Activated CD4-positive, alpha-beta T cell treated with anti-CD3 and anti-CD28 coated beads for 36 hours (primary cell): ENCODE measurements around the gene CAPN7. TPM values are rescaled to one million over a fixed set of nuclear protein-coding genes. Genes with fewer than 3 reads are reported as not detected.
"Not testable (repeated sequence)": the region's sequence is repeated elsewhere in the genome, so short reads cannot be mapped to it uniquely, and the experiment has no call there.

ENCODE experiments used
- ATAC-seq: fragments of 200-7000 bp; cut with Tn5 transposase; one replicate; pipeline ENCODE4 v1.10.0; 2021; ENCODE audit warnings: mild to moderate bottlenecking, moderate library complexity
- CTCF ChIA-PET: fragments of 350-600 bp; sonication (Branson Sonifier 250); formaldehyde crosslinking; loops from one replicate; lab custom pipeline; 2021; ENCODE audit warnings: antibody characterized with exemption; lab: Charles Lee
- POLR2A ChIA-PET: fragments of 350-600 bp; sonication (Branson Sonifier 250); formaldehyde crosslinking; loops from one replicate; lab custom pipeline; 2021; ENCODE audit warnings: antibody characterized with exemption, inconsistent platforms; lab: Charles Lee
- DNase-seq: peaks from one replicate; pipeline ENCODE4 v3.0.0-alpha.2; 2020
- H3K27ac Mint-ChIP-seq: one replicate; pipeline ENCODE4 v1.8.0; 2021; ENCODE audit warnings: mixed read lengths
- H3K27me3 Mint-ChIP-seq: one replicate; pipeline ENCODE4 v1.8.0; 2021; ENCODE audit warnings: mixed read lengths
- H3K36me3 Mint-ChIP-seq: one replicate; pipeline ENCODE4 v1.8.0; 2021; ENCODE audit warnings: low read depth, mixed read lengths
- H3K4me1 Mint-ChIP-seq: one replicate; pipeline ENCODE4 v1.8.0; 2021; ENCODE audit warnings: mixed read lengths
- H3K4me3 Mint-ChIP-seq: one replicate; pipeline ENCODE4 v1.8.0; 2021; ENCODE audit warnings: mild to moderate bottlenecking, moderate library complexity, mixed read lengths
- H3K9me3 Mint-ChIP-seq: one replicate; pipeline ENCODE4 v1.8.0; 2021; ENCODE audit warnings: low read depth, mixed read lengths
- intact Hi-C, 2 experiments: fragments of 100-400 bp; cut with DNase I in 1 of 2; cut with micrococcal nuclease in 1 of 2; formaldehyde crosslinking; loops; one replicate each; pipeline versions ENCODE4 v1.14.2 to v1.15.1; 2022 to 2024; cut with DNase I, micrococcal nuclease
- total RNA-seq, 2 experiments: library from RNA; stranded (reverse); gene quantifications; one replicate each; pipeline ENCODE4 v1.2.3, GENCODE V29; 2021

Gene CAPN7
- 10 to 100 TPM; 18.4 to 20.4 TPM for total RNA-seq

DNA sequence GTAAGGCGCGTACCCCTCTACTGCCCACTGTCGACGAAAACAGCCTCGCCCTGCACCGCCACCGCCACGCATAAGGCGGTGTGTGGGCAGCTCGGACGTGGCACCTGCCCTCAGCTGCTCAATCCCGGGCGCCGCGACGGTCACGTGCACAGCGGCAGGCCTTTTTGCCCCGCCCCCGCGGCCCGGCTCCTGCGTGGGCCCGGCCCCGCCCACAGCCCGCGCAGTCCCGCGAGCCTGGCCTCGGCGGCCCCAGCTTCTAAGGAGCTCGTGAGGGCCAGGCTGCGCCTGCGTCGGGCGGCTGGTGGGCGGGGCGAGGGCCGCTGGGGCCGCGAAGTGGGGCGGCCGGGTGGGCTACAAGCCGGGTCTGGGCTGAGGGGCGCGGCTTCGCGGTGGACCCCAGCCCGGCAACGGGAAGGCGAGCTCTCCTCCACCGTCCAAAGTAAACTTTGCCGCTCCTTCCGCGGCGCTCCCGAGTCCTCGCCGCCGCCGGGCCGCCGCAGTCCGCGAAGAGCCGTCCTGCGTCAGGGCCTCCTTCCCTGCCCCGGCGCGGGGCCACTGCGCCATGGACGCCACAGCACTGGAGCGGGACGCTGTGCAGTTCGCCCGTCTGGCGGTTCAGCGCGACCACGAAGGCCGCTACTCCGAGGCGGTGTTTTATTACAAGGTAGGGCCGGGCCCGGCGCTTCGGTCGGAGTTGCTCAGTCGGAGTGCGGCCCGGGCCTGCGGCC is at the start of gene CAPN7:
Gene CAPN7, plus strand, starts transcription at position 313 of the 728 bp plus-strand sequence. Its CDS starts 250 bp downstream, at position 563.
- intact Hi-C loops, result loop anchor here (1.0 to 10.0 kb wide), 13 partner anchors 63 to 609 kb away; partner anchors contain the start of genes EAF1 (in 2 of the 2), METTL6 (in 2 of the 2), RBSN (in 2 of the 2) and BTD (in 1 of the 2)
- POLR2A ChIA-PET, result interaction anchor here (0.7 to 1.0 kb wide), 2 partner anchors 172 to 395 kb away, joined by 3 to 4 read pairs; partner anchors contain the start of genes BTD and HACL1
- DNase-seq, result peak; percentile 94
- peaks cover 23% of the 10 kb centered on the region for H3K4me1 Mint-ChIP-seq
- CTCF ChIA-PET, result interaction anchor here (0.7 to 3.9 kb wide), 19 partner anchors 10 to 287 kb away, joined by 3 to 19 read pairs (median 4); no protein-coding TSS in a partner anchor
- peaks cover 3% of the 10 kb centered on the region for H3K36me3 Mint-ChIP-seq
- ATAC-seq, result peak; percentile 86
- H3K9me3 Mint-ChIP-seq, result no peaks in the 10 kb centered on the region
- H3K4me3 Mint-ChIP-seq, result peak within 1 kb of the TSS; percentile 85
- H3K27me3 Mint-ChIP-seq, result no peaks in the 10 kb centered on the region
- H3K27ac Mint-ChIP-seq, result peak within 1 kb of the TSS; percentile 93

DNA sequence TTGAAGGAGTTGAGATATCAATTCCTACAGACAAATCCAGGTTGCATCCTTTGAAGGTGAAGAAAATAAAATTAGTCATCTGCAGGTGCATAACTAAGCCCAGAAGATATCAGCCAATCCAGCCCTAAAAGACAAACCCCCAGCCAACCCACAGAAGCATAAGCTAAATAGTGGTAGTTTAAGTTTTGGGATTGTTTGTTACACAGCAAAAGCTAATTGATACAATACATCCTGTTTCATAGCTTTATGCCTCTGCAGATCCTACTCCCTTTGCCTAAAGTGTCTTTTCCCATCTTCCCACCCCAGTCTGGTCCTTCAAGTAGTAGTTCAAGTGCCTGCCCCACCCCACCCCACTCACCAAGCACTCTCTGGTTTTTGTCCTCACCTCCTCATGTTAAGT is 48.6 kb upstream of the CAPN7 start:
- Mint-ChIP-seq H3K4me3 (no peak overlapping the region), H3K36me3 (no peaks in the 10 kb centered on the region), H3K4me1 (peaks cover 5% of the 10 kb centered on the region), H3K9me3 (peaks cover 3% of the 10 kb centered on the region), H3K27me3 (peaks cover 32% of the 10 kb centered on the region), H3K27ac (no peak overlapping the region)
- DNase-seq (no peak), ATAC-seq (no peak)
- CTCF ChIA-PET, result interaction anchor here (0.7 to 1.4 kb wide), 2 partner anchors 12 to 457 kb away, joined by 3 to 4 read pairs; no protein-coding TSS in a partner anchor
- POLR2A ChIA-PET, result no interaction called here
- intact Hi-C loops, result no loop called here

DNA sequence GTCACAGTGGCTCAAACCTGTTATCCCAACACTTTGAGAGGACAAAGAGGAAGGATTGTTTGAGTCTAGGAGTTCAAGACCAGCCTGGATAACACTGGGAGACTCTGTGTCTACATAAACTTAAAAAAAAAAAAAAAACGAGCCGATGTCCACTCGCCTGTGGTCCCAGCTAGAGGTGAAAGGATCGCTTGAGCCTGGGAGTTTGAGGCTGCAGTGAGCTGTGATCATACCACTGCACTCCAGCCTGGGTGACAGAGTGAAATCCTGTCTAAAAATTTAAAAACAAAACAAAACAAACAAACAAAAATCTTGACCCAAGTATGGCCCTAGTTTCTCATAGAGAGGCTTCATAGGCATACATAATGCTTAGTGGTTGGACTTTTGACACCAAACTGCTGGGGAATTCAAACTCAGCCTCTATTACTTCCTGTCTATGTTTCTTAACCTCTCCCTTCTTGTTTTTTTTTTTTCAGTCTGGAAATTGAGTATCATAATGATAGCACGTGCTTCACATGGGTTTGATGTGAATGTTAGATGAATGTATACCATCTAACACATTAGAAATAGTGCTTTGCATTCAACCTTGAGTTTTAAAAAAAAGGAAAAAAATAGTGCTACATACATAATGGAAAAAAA is 46.4 kb upstream of the CAPN7 start:
- ChIA-PET POLR2A (no interaction called here), CTCF (interaction anchor here (1.3 kb wide), 1 partner anchor 51 kb away, joined by 3 read pairs; no protein-coding TSS in a partner anchor)
- Mint-ChIP-seq H3K27me3 (peaks cover 18% of the 10 kb centered on the region), H3K4me3 (no peak overlapping the region), H3K27ac (no peak overlapping the region), H3K36me3 (no peaks in the 10 kb centered on the region), H3K4me1 (peaks cover 5% of the 10 kb centered on the region), H3K9me3 (peaks cover 3% of the 10 kb centered on the region)
- intact Hi-C loops, result no loop called here
- peak; percentile 70 for ATAC-seq
- DNase-seq, result no peak

DNA sequence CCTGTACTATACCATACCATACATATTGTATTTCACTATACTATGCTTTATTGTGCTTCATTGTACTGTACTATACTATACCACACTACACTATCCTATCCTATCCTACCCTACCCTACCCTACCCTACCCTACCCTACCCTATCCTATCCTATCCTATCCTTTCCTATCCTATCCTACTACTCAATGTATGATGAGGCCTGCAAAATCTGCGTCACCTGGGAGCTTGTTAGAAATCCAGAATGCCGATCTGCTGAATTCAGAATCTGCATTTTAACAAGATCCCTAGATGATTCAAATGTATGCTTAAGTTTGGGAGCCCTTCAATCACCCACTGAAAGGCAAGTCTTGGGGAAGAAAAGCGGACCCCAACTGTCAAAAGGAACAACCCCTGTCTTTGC is 45.4 kb upstream of the CAPN7 start:
- DNase-seq (no peak), ATAC-seq (no peak)
- H3K4me1 Mint-ChIP-seq, result peaks cover 5% of the 10 kb centered on the region
- peaks cover 9% of the 10 kb centered on the region for H3K27me3 Mint-ChIP-seq
- H3K9me3 Mint-ChIP-seq, result peaks cover 3% of the 10 kb centered on the region
- no peaks in the 10 kb centered on the region for H3K36me3 Mint-ChIP-seq
- ChIA-PET POLR2A (no interaction called here), CTCF (interaction anchor here (0.6 kb wide), 1 partner anchor 43 kb away, joined by 3 read pairs; no protein-coding TSS in a partner anchor)
- intact Hi-C loops, result no loop called here
- no peak overlapping the region for H3K4me3 Mint-ChIP-seq
- H3K27ac Mint-ChIP-seq, result no peak overlapping the region

DNA sequence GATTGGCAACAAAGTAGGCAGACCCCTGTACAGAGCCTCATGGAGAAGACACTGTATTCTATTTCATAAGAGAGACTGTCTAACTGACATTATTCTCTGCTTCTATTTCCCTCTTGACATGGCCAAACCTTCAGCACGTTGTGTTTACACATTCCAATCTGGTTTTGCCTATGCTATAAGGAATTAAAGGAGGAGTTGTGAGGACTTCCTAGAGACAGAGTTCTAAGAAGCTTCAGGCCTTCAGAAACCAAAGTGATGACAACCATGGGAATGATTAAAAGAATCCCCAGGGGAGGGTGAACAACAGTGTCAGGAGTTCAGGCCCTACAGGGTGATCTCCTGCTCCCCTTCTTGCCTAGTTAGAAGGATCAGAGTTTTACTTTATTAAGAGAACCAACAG is 44.9 kb upstream of the CAPN7 start:
- Mint-ChIP-seq H3K36me3 (no peaks in the 10 kb centered on the region), H3K9me3 (peaks cover 3% of the 10 kb centered on the region), H3K4me3 (no peak overlapping the region), H3K4me1 (peaks cover 5% of the 10 kb centered on the region), H3K27ac (no peak overlapping the region), H3K27me3 (peaks cover 7% of the 10 kb centered on the region)
- intact Hi-C loops, result no loop called here
- no peak for ATAC-seq
- DNase-seq, result no peak
- ChIA-PET CTCF (interaction anchor here (0.6 kb wide), 1 partner anchor 42 kb away, joined by 3 read pairs; no protein-coding TSS in a partner anchor), POLR2A (no interaction called here)

DNA sequence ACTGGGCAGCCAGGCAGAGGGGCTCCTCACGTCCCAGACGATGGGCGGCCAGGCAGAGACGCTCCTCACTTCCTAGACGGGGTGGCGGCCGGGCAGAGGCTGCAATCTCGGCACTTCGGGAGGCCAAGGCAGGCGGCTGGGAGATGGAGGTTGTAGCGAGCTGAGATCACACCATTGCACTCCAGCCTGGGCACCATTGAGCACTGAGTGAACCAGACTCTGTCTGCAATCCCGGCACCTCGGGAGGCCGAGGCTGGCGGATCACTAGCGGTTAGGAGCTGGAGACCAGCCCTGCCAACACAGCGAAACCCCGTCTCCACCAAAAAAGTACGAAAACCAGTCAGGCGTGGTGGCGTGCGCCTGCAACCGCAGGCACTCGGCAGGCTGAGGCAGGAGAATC is 42.4 kb upstream of the CAPN7 start:
- DNase-seq, POLR2A ChIA-PET, intact Hi-C loops, H3K27me3 Mint-ChIP-seq, H3K27ac Mint-ChIP-seq, H3K9me3 Mint-ChIP-seq, H3K36me3 Mint-ChIP-seq, CTCF ChIA-PET, H3K4me3 Mint-ChIP-seq, ATAC-seq, H3K4me1 Mint-ChIP-seq: not testable (repeated sequence)

DNA sequence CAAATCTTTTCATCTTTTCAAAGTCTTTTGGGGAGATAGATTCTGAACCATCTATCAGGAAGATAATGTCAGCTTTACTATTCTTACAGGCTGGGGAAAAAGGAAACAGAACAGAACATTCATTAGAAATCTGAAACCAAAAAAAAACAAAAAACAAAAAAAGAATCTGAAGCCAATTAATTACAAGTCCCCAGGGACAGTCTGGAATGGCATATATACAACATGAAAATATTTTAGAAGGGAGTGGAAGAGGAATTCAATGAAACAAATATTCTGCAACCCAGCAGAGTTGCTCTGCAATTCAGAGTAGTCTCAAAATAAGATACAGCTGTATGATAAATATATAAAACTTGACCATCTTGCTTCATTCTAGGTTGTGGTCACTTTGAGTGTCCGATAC is 41.7 kb upstream of the CAPN7 start:
- CTCF ChIA-PET, result interaction anchor here (0.6 kb wide), 1 partner anchor 223 kb away, joined by 3 read pairs; no protein-coding TSS in a partner anchor
- ATAC-seq (no peak), DNase-seq (no peak)
- Mint-ChIP-seq H3K27me3 (no peaks in the 10 kb centered on the region), H3K9me3 (no peaks in the 10 kb centered on the region), H3K27ac (no peak overlapping the region), H3K4me3 (no peak overlapping the region), H3K36me3 (no peaks in the 10 kb centered on the region), H3K4me1 (peaks cover 5% of the 10 kb centered on the region)
- POLR2A ChIA-PET, result no interaction called here
- intact Hi-C loops, result no loop called here

DNA sequence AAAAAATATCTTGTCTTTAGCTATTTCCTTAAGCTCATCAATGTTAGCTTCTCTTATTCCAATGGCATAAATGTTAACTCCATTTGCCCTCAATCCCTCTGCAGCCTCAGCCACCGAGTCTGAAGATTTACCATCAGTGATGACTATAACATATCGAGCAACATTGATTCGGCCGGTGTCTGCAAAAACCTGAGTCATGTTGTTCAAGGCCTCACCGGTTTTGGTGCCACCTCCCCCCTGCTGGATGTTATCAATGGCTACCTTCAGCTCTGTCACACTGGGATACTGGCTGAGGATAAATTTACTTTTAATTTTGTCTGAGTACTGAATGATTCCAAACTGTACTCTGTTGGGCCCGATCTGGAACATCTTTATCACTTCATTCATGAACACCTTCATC is 41.0 kb upstream of the CAPN7 start:
- Mint-ChIP-seq H3K27ac (no peak overlapping the region), H3K36me3 (no peaks in the 10 kb centered on the region), H3K27me3 (no peaks in the 10 kb centered on the region), H3K4me3 (no peak overlapping the region), H3K9me3 (no peaks in the 10 kb centered on the region), H3K4me1 (no peaks in the 10 kb centered on the region)
- intact Hi-C loops, result no loop called here
- DNase-seq, result no peak
- POLR2A ChIA-PET, result no interaction called here
- CTCF ChIA-PET, result interaction anchor here (0.8 kb wide), 1 partner anchor 11 kb away, joined by 3 read pairs; no protein-coding TSS in a partner anchor
- no peak for ATAC-seq

DNA sequence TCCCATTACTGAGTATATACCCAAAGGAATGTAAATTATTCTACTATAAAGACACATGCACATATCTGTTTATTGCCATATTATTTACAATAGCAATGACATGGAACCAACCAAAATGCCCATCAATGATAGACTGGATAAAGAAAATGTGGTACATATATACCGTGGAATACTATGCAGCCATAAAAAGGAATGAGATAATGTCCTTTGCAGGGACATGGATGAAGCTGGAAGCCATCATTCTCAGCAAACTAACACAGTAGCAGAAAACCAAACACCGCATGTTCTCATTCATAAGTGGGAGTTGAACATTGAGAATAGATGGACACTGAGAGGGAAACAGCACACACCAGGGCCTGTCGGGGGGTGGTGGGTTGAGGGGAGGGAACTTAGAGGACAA is 39.7 kb upstream of the CAPN7 start:
- ATAC-seq, H3K4me1 Mint-ChIP-seq, CTCF ChIA-PET, intact Hi-C loops, H3K27ac Mint-ChIP-seq, H3K27me3 Mint-ChIP-seq, H3K4me3 Mint-ChIP-seq, H3K9me3 Mint-ChIP-seq, DNase-seq, POLR2A ChIA-PET, H3K36me3 Mint-ChIP-seq: not testable (repeated sequence)

DNA sequence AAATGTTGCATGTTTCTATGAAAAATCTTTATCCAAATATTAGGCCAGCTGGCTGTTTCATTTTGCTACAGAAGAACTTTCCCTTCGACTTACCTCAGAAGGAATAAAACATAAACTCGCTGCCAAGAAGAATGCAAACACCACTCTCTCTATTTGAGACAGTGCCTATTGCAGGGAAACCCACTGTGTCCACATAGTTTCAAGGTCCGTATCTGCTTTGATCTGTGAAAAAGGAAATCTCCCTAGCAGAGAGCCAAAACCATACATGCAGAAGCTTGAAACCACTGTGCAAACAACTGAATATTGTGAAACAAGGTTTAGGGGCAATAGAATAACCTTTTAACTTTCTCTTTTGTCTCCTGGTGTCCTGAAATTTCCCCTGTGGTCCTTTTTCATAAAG is 35.0 kb upstream of the CAPN7 start:
- Mint-ChIP-seq H3K36me3 (no peaks in the 10 kb centered on the region), H3K9me3 (no peaks in the 10 kb centered on the region), H3K4me3 (no peak overlapping the region), H3K4me1 (no peaks in the 10 kb centered on the region), H3K27ac (no peak overlapping the region), H3K27me3 (peaks cover 11% of the 10 kb centered on the region)
- POLR2A ChIA-PET, result no interaction called here
- DNase-seq (no peak), ATAC-seq (no peak)
- intact Hi-C loops, result no loop called here
- CTCF ChIA-PET, result interaction anchor here (0.6 kb wide), 1 partner anchor 52 kb away, joined by 4 read pairs; no protein-coding TSS in a partner anchor

DNA sequence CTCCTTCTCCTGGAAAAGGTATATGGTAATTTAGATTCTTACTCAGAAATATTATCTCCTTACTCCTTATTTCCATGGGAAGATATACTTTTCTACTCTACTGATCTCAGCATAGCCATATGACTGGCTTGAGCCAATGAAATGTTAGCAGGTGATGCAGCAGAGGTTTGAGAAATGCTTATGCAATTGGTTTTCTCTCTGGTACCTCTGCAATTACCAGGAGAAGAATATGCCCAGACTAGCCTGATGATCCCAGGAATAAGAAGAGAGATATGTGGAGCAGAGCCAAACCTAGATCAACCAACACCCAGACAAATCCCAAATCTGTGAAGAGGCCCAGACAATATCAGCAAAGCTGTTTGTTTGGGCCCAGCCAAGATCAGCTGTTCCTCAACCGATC is 33.2 kb upstream of the CAPN7 start:
- intact Hi-C loops, result no loop called here

More for the DNA sequence above, 33.2 kb upstream of the CAPN7 start:
- no peak overlapping the region for H3K27ac Mint-ChIP-seq
- ATAC-seq (no peak), DNase-seq (no peak)
- no peaks in the 10 kb centered on the region for H3K36me3 Mint-ChIP-seq
- no peaks in the 10 kb centered on the region for H3K9me3 Mint-ChIP-seq
- no peak overlapping the region for H3K4me3 Mint-ChIP-seq
- no peaks in the 10 kb centered on the region for H3K4me1 Mint-ChIP-seq
- POLR2A ChIA-PET, result no interaction called here
- H3K27me3 Mint-ChIP-seq, result peaks cover 13% of the 10 kb centered on the region
- CTCF ChIA-PET, result interaction anchor here (0.6 kb wide), 1 partner anchor 456 kb away, joined by 3 read pairs; no protein-coding TSS in a partner anchor
